HUES64 (cell line): ENCODE results near the gene MAP3K5.
"Not testable (repeated sequence)": the region's sequence is repeated elsewhere in the genome, so short reads cannot be mapped to it uniquely, and the experiment has no call there.

Source experiments
- H3K27ac ChIP-seq: 2 replicates; pipeline ENCODE4 v1.7.0; 2013; ENCODE audit warnings: low read depth, low read length, inconsistent platforms
- H3K27me3 ChIP-seq: 2 replicates; pipeline ENCODE4 v1.6.1; 2013; ENCODE audit warnings: mild to moderate bottlenecking, low read length; ENCODE audit not compliant: insufficient read depth
- H3K36me3 ChIP-seq: 2 replicates; pipeline ENCODE4 v1.6.1; 2013; ENCODE audit warnings: mild to moderate bottlenecking, low read length; ENCODE audit not compliant: insufficient read depth
- H3K4me1 ChIP-seq: 2 replicates; pipeline ENCODE4 v1.6.1; 2013; ENCODE audit warnings: mild to moderate bottlenecking, low read length, moderate library complexity; ENCODE audit not compliant: insufficient read depth
- H3K4me3 ChIP-seq: 2 replicates; pipeline ENCODE4 v1.5.1; 2013; ENCODE audit warnings: mild to moderate bottlenecking, low read length, moderate library complexity
- H3K9ac ChIP-seq: 2 replicates; pipeline ENCODE4 v1.6.1; 2013; ENCODE audit warnings: mild to moderate bottlenecking, low read depth, low read length
- H3K9me3 ChIP-seq: 2 replicates; pipeline ENCODE4 v1.6.1; 2013; ENCODE audit warnings: low read depth, low read length; ENCODE audit not compliant: insufficient read depth
- WGBS: fragments of 150-250, 120-280 bp; methylation state at CpG from one replicate; pipeline ENCODE4 v1.1.7; 2013; ENCODE audit warnings: missing lambda C conversion rate; 5-methylcytosine and 5-hydroxymethylcytosine counted together

The MAP3K5 gene

GRCh38 chr6:136790411-136791295 is 1.6 kb downstream of the MAP3K5 start:
- Histone ChIP-seq H3K4me3 (peak overlapping the region; percentile 68), H3K9ac (no peak overlapping the region), H3K36me3 (no peaks in the 10 kb centered on the region), H3K4me1 (0 out of 2 replicates have a peak, but pooled peaks cover 3% of the 10 kb centered on the region), H3K27ac (no peak overlapping the region), H3K9me3 (no peaks in the 10 kb centered on the region), H3K27me3 (peaks cover 48% of the 10 kb centered on the region)
- 78% methylated on average over 4 of the region's 7 CpGs for WGBS

GRCh38 chr6:136789440-136789839 is 2.8 kb downstream of the MAP3K5 start:
- not testable (repeated sequence) for H3K9me3 ChIP-seq, H3K36me3 ChIP-seq, H3K4me1 ChIP-seq, H3K9ac ChIP-seq, H3K27ac ChIP-seq, H3K4me3 ChIP-seq
- 96% methylated on average over 3 of the region's 3 CpGs for WGBS
- H3K27me3 ChIP-seq, result peaks cover 42% of the 10 kb centered on the region

DNA sequence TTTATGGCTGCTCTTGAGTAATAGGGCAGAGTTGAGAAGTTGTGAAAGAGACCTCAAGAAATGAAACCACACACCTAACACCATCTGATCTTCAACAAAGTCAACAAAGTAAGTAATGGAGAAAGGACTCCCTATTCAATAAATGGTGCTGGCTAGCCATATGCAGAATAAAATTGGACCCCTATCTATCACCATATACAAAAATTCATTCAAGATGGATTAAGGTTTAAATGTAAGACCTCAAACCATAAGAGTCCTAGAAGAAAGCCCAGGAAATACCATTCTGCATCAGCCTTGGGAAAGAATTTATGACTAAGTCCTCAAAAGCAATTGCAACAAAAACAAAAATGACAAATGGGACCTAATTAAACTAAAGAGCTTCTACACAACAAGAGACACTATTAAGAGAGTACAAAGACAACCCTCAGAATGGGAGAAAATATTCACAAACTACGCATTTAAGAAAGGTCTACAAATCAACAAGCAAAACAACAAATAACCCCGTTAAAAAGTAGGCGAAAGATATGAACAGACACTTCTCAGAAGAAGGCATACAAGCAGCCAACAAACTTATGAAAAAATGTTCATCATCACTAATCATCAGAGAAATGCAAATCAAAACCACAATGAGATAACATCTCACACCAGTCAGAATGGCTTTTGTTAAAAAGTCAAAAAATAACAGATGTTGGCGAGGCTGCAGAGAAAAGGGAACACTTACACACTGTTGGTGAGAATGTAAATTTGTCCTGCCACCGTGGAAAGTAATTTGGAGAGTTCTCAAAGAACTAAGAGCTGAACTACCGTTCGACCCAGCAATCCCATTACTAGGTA is 4.0 kb downstream of the MAP3K5 start:
- Histone ChIP-seq H3K9me3 (no peaks in the 10 kb centered on the region), H3K36me3 (no peaks in the 10 kb centered on the region), H3K27me3 (peaks cover 36% of the 10 kb centered on the region), H3K4me1 (0 out of 2 replicates have a peak, but pooled peaks cover 3% of the 10 kb centered on the region), H3K27ac (no peak overlapping the region), H3K9ac (no peak overlapping the region), H3K4me3 (no peak overlapping the region)
- WGBS, result 85% methylated on average over 7 of the region's 7 CpGs

GRCh38 chr6:136787726-136788068 is 4.6 kb downstream of the MAP3K5 start:
- H3K36me3 ChIP-seq, result no peaks in the 10 kb centered on the region
- peaks cover 31% of the 10 kb centered on the region for H3K27me3 ChIP-seq
- no peak overlapping the region for H3K9ac ChIP-seq
- 92% methylated on average over 4 of the region's 4 CpGs for WGBS
- 0 out of 2 replicates have a peak, but pooled peaks cover 3% of the 10 kb centered on the region for H3K4me1 ChIP-seq
- no peaks in the 10 kb centered on the region for H3K9me3 ChIP-seq
- no peak overlapping the region for H3K4me3 ChIP-seq
- H3K27ac ChIP-seq, result no peak overlapping the region

DNA sequence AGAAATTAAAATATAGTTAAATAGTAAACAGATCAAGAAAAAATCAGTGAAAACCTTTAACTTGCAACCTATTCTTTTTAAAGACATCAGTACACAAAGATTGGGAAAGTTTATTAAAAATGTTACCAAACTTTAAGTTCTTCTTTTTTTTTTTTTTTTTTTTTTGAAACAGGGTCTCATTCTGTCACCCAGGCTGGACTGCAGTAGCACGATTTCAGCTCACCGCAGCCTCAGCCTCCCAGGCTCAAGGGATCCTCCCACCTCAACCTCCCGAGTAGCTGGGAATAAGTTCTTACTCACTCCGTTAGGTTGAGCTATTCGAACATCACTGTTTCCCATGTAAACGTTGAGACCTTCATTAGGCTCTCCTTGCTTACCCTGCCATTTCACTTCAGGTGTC is 5.6 kb downstream of the MAP3K5 start:
- H3K9ac ChIP-seq, result no peak overlapping the region
- H3K4me1 ChIP-seq, result 0 out of 2 replicates have a peak, but pooled peaks cover 3% of the 10 kb centered on the region
- no peak overlapping the region for H3K27ac ChIP-seq
- H3K9me3 ChIP-seq, result no peaks in the 10 kb centered on the region
- H3K36me3 ChIP-seq, result no peaks in the 10 kb centered on the region
- H3K4me3 ChIP-seq, result no peak overlapping the region
- peaks cover 20% of the 10 kb centered on the region for H3K27me3 ChIP-seq
- WGBS, result 93% methylated on average over 6 of the region's 6 CpGs

GRCh38 chr6:136784910-136785746 is 7.1 kb downstream of the MAP3K5 start:
- H3K4me3 ChIP-seq, result no peak overlapping the region
- H3K9me3 ChIP-seq, result no peaks in the 10 kb centered on the region
- WGBS, result 92% methylated on average over 10 of the region's 10 CpGs
- no peak overlapping the region for H3K9ac ChIP-seq
- H3K27me3 ChIP-seq, result peaks cover 5% of the 10 kb centered on the region
- H3K4me1 ChIP-seq, result no peaks in the 10 kb centered on the region
- H3K27ac ChIP-seq, result no peak overlapping the region
- H3K36me3 ChIP-seq, result no peaks in the 10 kb centered on the region

DNA sequence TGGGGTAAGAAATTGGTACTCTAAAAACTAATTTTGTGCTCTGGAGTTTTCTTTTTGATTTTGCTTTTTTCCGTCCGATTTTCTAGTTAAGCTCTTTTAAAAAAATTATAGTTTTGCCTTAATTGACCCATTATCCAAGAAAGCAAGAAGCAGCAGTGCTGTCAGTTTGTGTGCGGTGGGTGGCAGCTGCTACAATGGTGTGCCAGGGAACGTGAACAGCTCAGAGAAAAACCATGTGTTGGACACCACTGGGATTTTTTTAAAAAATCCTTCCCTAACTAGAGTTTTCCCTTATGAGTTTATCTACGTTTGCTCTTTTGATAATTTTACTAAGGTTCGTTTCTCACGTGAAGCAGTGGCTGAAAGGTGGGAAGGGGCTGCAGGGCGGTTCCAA is 8.0 kb downstream of the MAP3K5 start:
- no peaks in the 10 kb centered on the region for H3K27me3 ChIP-seq
- no peaks in the 10 kb centered on the region for H3K4me1 ChIP-seq
- no peak overlapping the region for H3K9ac ChIP-seq
- no peaks in the 10 kb centered on the region for H3K9me3 ChIP-seq
- H3K4me3 ChIP-seq, result no peak overlapping the region
- H3K27ac ChIP-seq, result no peak overlapping the region
- H3K36me3 ChIP-seq, result no peaks in the 10 kb centered on the region
- WGBS, result 94% methylated on average over 8 of the region's 8 CpGs

DNA sequence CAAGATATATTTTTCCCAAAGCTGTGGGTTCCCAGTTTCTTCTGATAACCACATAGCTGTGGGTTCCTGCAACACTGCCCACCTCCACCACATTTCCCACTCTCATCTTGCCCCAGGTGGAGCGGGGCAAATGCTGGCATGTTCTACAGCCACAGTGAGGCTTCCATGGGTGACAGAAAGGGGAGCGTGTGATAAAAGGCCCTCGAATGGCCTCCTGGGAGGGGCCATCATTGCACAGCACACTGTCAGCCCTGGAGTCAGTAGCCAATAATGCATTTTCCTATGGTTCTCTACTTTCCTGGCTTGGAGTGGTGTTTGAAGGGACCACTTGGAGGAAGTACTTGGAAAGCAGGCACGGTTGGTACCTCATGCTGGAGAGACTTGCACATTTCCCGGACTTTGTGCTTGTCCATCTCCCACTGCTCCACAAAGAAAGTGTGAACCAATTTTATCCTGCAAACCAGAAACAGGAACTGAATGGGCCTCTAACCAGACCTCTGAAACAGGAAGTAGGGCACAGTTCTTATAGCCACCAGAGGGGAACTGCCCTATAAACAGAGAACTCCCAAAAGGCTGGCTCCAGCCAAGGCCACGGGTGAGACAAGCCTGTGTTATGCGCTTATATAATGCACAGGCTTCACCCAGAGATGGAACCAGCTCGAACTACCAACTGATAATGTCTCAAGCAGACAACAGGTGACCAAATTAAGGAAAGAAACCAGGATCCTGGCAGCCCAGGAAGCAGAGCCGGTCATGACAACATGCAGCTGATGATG is 8.6 kb downstream of the MAP3K5 start:
- no peaks in the 10 kb centered on the region for H3K27me3 ChIP-seq
- no peaks in the 10 kb centered on the region for H3K36me3 ChIP-seq
- H3K27ac ChIP-seq, result no peak overlapping the region
- H3K9me3 ChIP-seq, result no peaks in the 10 kb centered on the region
- no peak overlapping the region for H3K9ac ChIP-seq
- 94% methylated on average over 9 of the region's 9 CpGs for WGBS
- no peaks in the 10 kb centered on the region for H3K4me1 ChIP-seq
- no peak overlapping the region for H3K4me3 ChIP-seq

DNA sequence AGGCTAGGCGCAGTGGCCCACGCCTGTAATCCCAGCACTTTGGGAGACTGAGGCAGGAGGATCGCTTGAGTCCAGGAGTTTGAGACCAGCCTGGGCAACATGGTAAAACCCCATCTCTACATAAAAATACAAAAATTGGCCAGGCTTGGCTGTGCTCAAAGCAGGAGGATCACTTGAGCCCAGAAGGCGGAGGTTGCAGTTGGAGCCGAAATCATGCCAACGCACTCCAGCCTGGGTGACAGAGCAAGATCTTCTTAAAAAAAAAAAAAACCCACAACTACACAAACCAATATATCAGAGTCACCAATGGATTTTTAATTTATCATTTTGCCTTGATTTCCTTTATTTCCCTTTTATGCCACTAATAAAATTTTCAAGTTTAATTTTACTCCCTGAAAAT is 9.3 kb downstream of the MAP3K5 start:
- Histone ChIP-seq H3K27ac (no peak overlapping the region), H3K9me3 (no peaks in the 10 kb centered on the region), H3K4me1 (no peaks in the 10 kb centered on the region), H3K36me3 (no peaks in the 10 kb centered on the region), H3K4me3 (no peak overlapping the region), H3K9ac (no peak overlapping the region), H3K27me3 (no peaks in the 10 kb centered on the region)
- WGBS, result 96% methylated on average over 6 of the region's 6 CpGs

GRCh38 chr6:136782021-136782770 is 10.1 kb downstream of the MAP3K5 start:
- no peaks in the 10 kb centered on the region for H3K9me3 ChIP-seq
- H3K4me3 ChIP-seq, result no peak overlapping the region
- no peak overlapping the region for H3K27ac ChIP-seq
- no peaks in the 10 kb centered on the region for H3K27me3 ChIP-seq
- no peak overlapping the region for H3K9ac ChIP-seq
- WGBS, result 89% methylated on average over 1 of the region's 1 CpG
- H3K36me3 ChIP-seq, result no peaks in the 10 kb centered on the region
- no peaks in the 10 kb centered on the region; the same call in 1 of the 2 replicates for H3K4me1 ChIP-seq
